HG02588 (cell line): Measurements from ENCODE around the gene HNRNPR.
"Not testable (repeated sequence)": the region's sequence is repeated elsewhere in the genome, so short reads cannot be mapped to it uniquely, and the experiment has no call there.

Experiments used
- ATAC-seq: cut with Tn5 transposase; IDR thresholded peaks from one replicate; pipeline ENCODE4 v1.9.1; 2021; ENCODE audit warnings: mild to moderate bottlenecking, moderate library complexity; ENCODE audit not compliant: unreplicated experiment

The HNRNPR gene

GRCh38 chr1:23257371-23257770 is 86.7 kb downstream of the HNRNPR start:
- ATAC-seq: not testable (repeated sequence)
